ENCODE measurements around the gene STK32B.

DNA sequence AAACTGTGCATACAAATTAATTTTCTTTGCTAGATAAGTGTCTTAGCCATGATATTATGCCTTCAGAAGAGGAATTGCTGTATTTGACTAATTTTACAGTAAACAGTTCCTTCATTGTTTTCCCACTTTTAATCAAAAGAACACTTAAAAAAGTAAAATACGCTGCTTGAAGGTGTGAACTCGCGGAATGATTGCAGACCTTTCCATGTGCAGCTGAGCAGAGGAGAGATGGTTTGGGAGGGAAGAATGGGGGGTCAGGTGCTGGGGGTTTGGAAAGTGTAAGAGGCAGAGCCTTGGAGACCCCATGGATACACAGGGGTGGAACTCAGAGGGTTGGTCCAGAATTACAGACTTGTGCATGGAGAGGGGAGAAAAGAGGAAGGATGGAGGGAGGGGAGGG, 47.4 kb upstream of the STK32B start:
- TF ChIP-seq, protein P1, sequence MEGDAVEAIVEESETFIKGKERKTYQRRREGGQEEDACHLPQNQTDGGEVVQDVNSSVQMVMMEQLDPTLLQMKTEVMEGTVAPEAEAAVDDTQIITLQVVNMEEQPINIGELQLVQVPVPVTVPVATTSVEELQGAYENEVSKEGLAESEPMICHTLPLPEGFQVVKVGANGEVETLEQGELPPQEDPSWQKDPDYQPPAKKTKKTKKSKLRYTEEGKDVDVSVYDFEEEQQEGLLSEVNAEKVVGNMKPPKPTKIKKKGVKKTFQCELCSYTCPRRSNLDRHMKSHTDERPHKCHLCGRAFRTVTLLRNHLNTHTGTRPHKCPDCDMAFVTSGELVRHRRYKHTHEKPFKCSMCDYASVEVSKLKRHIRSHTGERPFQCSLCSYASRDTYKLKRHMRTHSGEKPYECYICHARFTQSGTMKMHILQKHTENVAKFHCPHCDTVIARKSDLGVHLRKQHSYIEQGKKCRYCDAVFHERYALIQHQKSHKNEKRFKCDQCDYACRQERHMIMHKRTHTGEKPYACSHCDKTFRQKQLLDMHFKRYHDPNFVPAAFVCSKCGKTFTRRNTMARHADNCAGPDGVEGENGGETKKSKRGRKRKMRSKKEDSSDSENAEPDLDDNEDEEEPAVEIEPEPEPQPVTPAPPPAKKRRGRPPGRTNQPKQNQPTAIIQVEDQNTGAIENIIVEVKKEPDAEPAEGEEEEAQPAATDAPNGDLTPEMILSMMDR (IDR thresholded peaks at IDR 0.05): no peak
- no peak for TF ChIP-seq POLR2A (IDR thresholded peaks at IDR 0.05)
